GM21423 (cell line): ENCODE results near the gene NDP.
"Not testable (repeated sequence)": the region's sequence is repeated elsewhere in the genome, so short reads cannot be mapped to it uniquely, and the experiment has no call there.

Source experiments
- ATAC-seq: cut with Tn5 transposase; IDR thresholded peaks from one replicate; pipeline ENCODE4 v1.9.1; 2021; ENCODE audit warnings: mild to moderate bottlenecking, moderate library complexity; ENCODE audit not compliant: unreplicated experiment

Gene NDP

GRCh38 chrX:43971966-43972961, 926 bp downstream of the NDP start:
- no peak for ATAC-seq

- ATAC-seq, result no peak
Measured at GRCh38 chrX:43970528-43970927, 2.7 kb downstream of the NDP start.

GRCh38 chrX:43969504-43970501, 3.4 kb downstream of the NDP start:
- no peak for ATAC-seq

- ATAC-seq, result no peak
Measured at GRCh38 chrX:43968359-43968781, 4.8 kb downstream of the NDP start.

DNA sequence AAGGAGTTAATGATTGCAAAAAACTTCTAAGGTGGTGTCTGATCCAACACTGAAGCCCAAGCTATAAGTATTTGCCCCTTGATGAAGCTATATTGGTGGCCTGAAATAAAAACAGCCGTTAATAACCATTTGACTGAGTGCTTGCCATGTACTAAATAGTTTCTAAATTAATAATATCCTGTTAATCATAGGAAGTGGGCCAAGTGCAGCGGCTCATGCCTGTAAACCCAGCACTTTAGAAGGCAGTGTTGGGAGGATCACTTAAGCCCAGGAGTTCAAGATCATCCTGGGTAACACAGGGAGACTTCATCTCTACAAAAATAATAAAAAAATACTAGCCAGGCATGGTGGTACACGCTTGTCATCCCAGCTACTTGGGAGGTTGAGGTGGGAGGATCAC, 8.3 kb downstream of the NDP start:
- no peak for ATAC-seq

GRCh38 chrX:43963726-43964125, 9.5 kb downstream of the NDP start:
- ATAC-seq, result no peak

- ATAC-seq, result no peak
Measured at GRCh38 chrX:43962636-43963035, 10.6 kb downstream of the NDP start.

GRCh38 chrX:43961699-43962098, 11.5 kb downstream of the NDP start:
- ATAC-seq, result no peak

GRCh38 chrX:43958529-43958928, 14.7 kb downstream of the NDP start:
- no peak for ATAC-seq

DNA sequence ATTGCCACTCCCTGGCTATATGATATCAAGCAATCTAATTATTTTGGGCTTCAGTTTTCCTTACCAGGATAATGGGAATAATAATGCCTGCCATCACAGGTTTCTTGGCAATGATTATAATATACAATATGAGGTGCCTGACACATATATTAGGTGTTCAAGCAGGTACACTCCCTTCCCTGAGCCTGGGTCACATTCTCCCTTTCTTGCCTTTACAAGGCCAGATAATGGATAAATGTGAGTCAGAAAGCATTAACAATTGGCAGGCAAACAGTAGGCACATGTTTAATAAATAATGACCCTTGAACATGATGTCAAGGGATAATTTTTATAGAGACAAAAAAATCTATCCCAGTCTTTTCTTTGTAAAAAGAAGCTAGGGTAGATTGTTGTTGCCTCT, 17.2 kb downstream of the NDP start:
- ATAC-seq, result no peak

DNA sequence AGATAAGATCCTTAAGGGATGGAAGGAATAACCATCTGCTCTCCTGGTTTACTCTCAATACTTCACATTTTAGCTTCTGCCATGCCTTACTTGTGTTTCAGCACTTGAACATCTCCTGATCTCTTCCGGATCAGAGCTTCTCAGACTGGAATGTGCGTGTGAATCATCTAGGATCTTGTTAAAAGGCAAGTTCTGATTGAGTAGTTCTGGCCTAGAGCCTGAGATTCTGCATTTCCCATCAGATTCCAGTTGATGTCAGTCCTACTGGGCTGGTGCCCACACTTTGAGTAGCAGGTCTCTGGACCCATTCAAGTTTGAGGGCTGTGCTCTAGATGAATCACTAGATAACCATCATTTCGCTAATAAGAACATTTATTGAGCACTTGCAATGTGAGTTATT, 20.0 kb downstream of the NDP start:
- ATAC-seq, result no peak

- no peak for ATAC-seq
Measured at GRCh38 chrX:43949669-43950068, 23.5 kb downstream of the NDP start.

DNA sequence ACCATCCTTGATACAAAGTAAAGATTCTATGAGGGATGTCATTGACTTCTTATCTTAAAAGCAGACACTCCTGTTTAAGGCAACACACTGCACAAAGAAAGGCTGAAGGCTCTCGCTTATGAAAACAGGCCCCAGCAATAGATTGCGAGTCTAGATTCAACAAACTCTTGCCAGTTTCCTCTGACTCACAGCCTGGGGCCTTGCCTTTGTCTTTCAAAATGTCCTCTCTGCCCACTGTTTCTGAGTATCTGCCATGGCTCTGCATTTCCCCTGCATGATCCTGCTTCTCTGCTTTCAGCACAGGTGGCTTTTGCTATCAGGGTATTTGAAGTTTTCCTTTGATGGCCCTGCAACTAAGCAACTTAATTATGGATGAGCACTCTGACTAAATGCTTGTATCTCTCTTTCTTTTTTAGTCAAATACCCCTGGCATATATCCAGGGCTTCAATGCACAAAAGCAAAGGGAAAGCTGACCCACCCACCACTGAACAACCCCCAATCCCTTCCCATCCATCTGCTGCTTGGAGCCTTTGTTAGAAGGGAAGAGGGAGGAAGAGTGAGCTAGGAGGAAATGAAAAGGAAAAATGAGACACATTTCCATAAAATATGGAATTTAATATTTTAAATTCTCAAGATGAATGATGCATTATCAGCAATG, 32.2 kb downstream of the NDP start:
- ATAC-seq, result no peak

DNA sequence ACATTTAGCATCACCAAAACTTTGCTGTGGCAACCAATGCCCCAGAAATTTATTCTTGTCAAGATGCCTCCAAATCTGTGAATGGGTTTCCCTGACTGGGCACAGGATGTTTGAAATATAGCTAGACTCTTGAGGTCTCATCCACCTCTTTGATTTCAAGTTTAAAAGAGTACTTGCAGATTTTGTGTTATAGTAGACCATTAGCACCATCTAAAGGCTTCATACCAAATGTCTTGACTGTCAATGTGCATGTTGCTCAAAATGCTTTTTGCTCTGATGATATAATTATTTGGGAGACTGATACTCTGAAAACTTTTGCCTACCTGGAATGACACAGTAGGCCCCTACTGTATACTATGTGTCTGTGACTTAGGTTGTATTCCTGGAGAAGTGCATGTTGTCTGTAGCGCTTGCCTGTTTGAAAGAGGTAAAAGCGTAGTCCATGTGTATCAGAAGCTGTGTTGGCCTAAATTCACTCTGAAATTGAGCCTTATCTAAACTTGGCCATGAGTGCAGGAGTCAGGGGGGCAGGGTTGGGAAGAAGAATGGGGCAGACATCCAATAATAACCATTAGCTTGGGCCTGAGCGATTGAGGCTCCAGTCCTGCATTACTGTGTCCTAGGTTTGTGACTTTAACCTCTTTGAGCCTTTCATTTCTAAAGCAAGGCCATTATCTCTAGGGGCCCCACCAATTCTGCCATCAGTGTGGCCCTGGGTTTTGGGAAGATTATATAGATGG, 33.8 kb downstream of the NDP start:
- ATAC-seq, result no peak

DNA sequence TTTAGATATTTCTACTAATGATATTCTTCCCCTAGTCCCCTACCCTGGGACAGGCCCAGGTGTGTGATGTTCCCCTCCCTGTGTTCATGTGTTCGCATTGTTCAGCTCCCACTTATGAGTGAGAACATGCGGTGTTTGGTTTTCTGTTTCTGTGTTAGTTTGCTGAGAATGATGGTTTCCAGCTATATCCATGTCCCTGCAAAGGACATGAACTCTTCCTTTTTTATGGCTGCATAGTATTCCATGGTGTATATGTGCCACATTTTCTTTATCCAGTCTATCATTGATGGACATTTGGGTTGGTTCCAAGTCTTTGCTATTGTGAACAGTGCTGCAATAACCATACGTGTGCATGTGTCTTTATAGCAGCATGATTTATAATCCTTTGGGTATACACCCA, 51.2 kb downstream of the NDP start:
- not testable (repeated sequence) for ATAC-seq

- not testable (repeated sequence) for ATAC-seq
Measured at GRCh38 chrX:43910772-43911171, 62.4 kb downstream of the NDP start.

DNA sequence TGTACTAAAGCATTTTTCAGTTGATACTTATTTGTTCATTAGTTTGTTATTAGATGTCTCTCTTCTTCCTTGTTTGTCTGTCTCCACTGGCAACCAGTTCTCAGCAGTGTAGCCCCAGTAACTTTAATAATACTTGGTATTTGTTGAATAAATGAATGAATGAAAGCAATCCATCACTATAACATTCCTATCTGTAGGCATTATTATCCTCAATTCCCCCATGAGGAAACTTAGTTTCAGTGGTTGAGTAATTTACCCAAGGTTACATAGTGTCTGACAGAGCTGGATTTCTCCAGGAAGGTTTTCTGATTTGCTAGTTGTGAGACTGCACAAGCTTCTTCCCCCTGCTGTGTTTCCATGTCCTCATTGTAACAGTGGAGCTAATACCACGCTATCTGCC, 63.2 kb downstream of the NDP start:
- ATAC-seq, result no peak

- ATAC-seq, result no peak
Measured at GRCh38 chrX:43909141-43909540, 64.0 kb downstream of the NDP start.

DNA sequence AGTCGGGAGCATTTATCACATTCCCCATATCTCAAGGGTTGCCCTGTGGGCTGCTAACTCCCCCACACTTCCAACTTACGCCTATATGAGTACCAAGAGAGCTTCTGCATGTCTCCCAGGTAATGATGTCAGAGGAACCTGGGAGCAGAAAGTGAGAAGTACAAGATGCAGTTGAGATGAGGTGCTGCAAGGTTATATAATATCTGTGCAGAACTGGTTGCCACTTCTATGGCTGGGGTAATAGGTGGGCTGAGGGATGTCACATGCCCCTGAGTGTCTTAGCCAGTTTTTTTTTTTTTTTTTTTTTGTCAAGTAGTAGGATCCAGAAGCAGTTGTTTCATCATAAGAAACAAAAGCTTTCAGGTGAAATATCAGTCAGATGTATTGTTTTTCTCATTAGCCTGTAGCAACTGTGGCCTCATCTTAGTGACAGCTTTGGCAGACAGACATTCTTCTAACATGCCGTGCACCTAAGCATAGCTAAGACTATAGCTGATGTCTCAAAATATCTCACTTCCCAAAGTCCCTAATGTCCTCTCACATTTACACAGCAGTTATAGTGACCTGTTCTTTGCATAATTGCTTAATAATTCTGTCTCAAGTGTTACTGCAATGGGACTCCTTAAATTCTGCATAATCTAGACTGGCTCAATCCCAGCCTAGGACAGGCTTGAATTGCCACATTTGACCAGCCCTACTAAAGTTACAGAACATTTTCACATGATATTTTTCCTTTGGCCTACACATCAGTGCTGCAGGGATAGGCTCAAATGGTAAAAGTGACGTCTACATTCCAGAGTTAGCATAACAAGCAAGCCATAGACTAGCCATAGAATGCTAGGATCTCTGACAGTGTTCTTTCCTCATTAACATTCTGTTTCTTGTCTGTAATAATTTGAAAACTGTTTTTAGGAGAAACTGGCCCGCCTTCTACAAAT, 73.0 kb downstream of the NDP start:
- ATAC-seq, result no peak
